Kidney (tissue), 14 donors: Measurements from ENCODE around the gene SMIM14. TPM values are rescaled to one million over a fixed set of nuclear protein-coding genes. Genes with fewer than 3 reads are reported as not detected.
"Not testable (repeated sequence)": the region's sequence is repeated elsewhere in the genome, so short reads cannot be mapped to it uniquely, and the experiment has no call there.

Source experiments
- DNase-seq, 5 donors: peaks; one replicate each; pipeline ENCODE4 v3.0.0-alpha.2; 2013 to 2020
- FAIRE-seq: peaks from 2 replicates; lab custom pipeline; 2012; peaks lifted over from hg19 to GRCh38; lab: Jason Lieb, UNC
- H3K27ac ChIP-seq, 2 donors: one replicate each; pipeline ENCODE4 v1.7.0; 2013; ENCODE audit warnings: low read depth in 2 of 2, low read length in 2 of 2, inconsistent platforms in 1 of 2
- H3K27me3 ChIP-seq: one replicate; pipeline ENCODE4 v1.7.1; 2013; ENCODE audit warnings: low read length, inconsistent platforms; ENCODE audit not compliant: control insufficient read depth, insufficient read depth
- H3K36me3 ChIP-seq, 3 donors: one replicate each; pipeline versions ENCODE4 v1.7.0 to v1.7.1; 2013; ENCODE audit warnings: low read length in 3 of 3, control low read depth in 1 of 3, inconsistent platforms in 1 of 3; ENCODE audit not compliant: insufficient read depth in 3 of 3, control insufficient read depth in 2 of 3
- H3K4me1 ChIP-seq, 3 donors: one replicate each; pipeline versions ENCODE4 v1.7.0 to v1.7.1; 2013; ENCODE audit warnings: low read length in 3 of 3, inconsistent platforms in 1 of 3, low read depth in 1 of 3; ENCODE audit not compliant: control insufficient read depth in 2 of 3, insufficient read depth in 2 of 3
- H3K4me3 ChIP-seq, 3 donors: one replicate each; pipeline versions ENCODE4 v1.7.0 to v1.8.1; 2013; ENCODE audit warnings: low read length in 3 of 3, control low read depth in 1 of 3, inconsistent platforms in 1 of 3
- H3K9ac ChIP-seq, 3 donors: one replicate each; pipeline versions ENCODE4 v1.7.0 to v1.7.1; 2013; ENCODE audit warnings: low read length in 3 of 3, control low read depth in 1 of 3, inconsistent platforms in 1 of 3
- H3K9me3 ChIP-seq, 3 donors: one replicate each; pipeline versions ENCODE4 v1.7.0 to v1.7.1; 2013; ENCODE audit warnings: low read length in 3 of 3, control low read depth in 1 of 3, inconsistent platforms in 1 of 3; ENCODE audit not compliant: control insufficient read depth in 2 of 3, insufficient read depth in 1 of 3
- intact Hi-C: fragments of 100-400 bp; cut with DNase I; formaldehyde crosslinking; loops from one replicate; pipeline ENCODE4 v1.11.1; 2022
- polyA plus RNA-seq: library from polyadenylated mRNA; stranded (reverse); fragments of 350-450 nt; fragmentation: Illumina TruSeq; extraction: RNeasy Lipid Tissue Mini Kit (QIAGEN cat#74804); gene quantifications from one replicate; pipeline ENCODE4 v1.2.3, GENCODE V29; 2014; ENCODE audit warnings: low read depth, low replicate concordance; ENCODE audit not compliant: insufficient read depth
- total RNA-seq: library from RNA; stranded (reverse); fragmentation: NEBNext Ultra II Directional; extraction: Animal tissue kit (Norgen Biotek cat#: 25700); gene quantifications from one replicate; pipeline ENCODE4 v1.2.1, GENCODE V29; 2021
- TF ChIP-seq, protein P1 (sequence below): IDR thresholded peaks from 3 replicates; pipeline ENCODE4 v1.5.1; 2012; ENCODE audit warnings: mild to moderate bottlenecking, moderate library complexity, borderline replicate concordance; ENCODE audit not compliant: insufficient read depth; ENCODE audit errors: extremely low read depth
- donor health status: control.
- donor health status: control.
- donor health status: control.
- donor health status: control.
- donor health status: control.
- donor health status: DM: yes; HTN: yes; CAD: no.
- donor health status: Normal renal cell carcinoma (clear cell type).

SMIM14 gene
- total and polyA plus RNA-seq, 2 donors from 2014 or later, result 26.3 to 64.2 TPM

DNA sequence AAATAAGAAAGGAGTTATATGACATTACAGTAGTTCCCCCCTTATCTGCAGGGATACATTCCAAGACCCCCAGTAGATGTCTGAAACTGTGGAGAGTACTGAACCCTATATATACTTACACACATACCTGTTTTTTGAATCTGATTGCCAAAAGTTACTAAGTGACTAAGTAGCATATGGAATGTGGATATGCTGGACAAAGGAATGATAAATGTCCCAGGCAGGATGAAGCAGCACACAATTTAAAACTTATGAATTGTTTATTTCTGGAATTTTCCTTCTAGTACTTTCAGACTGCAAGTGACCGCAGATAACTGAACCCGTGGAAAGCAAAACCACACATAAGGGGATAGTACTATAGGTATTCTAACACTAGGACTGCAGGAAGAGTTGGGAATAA is 134.1 kb downstream of the SMIM14 start:
- TF ChIP-seq, protein P1, sequence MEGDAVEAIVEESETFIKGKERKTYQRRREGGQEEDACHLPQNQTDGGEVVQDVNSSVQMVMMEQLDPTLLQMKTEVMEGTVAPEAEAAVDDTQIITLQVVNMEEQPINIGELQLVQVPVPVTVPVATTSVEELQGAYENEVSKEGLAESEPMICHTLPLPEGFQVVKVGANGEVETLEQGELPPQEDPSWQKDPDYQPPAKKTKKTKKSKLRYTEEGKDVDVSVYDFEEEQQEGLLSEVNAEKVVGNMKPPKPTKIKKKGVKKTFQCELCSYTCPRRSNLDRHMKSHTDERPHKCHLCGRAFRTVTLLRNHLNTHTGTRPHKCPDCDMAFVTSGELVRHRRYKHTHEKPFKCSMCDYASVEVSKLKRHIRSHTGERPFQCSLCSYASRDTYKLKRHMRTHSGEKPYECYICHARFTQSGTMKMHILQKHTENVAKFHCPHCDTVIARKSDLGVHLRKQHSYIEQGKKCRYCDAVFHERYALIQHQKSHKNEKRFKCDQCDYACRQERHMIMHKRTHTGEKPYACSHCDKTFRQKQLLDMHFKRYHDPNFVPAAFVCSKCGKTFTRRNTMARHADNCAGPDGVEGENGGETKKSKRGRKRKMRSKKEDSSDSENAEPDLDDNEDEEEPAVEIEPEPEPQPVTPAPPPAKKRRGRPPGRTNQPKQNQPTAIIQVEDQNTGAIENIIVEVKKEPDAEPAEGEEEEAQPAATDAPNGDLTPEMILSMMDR, result no peak
- H3K9me3 ChIP-seq, result no peaks in the 10 kb centered on the region
- H3K4me1 ChIP-seq, result no peaks in the 10 kb centered on the region
- no peak overlapping the region for H3K27ac ChIP-seq
- H3K36me3 ChIP-seq, result peaks cover 9 to 52% (median 31%) of the 10 kb centered on the region in 3 donors
- no peak for DNase-seq
- no peak for FAIRE-seq
- H3K27me3 ChIP-seq, result no peaks in the 10 kb centered on the region
- intact Hi-C loops, result no loop called here
- H3K9ac ChIP-seq, result no peak overlapping the region
- no peak overlapping the region for H3K4me3 ChIP-seq

DNA sequence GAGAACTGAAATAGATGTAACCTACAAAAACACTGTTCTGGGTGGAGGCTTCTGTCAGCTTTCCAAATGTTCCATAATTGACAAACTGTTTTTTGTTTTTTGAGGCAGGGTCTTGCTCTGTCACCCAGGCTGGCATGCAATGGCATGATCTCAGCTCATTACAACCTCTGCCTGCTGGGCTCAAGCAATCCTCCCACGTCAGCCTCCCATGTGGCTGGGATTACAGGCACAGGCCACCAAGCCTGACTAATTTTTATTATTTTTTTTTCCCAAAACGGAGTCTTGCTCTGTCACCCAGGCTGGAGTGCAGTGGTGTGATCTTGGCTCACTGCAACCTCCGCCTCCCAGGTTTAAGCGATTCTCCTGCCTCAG is 136.0 kb downstream of the SMIM14 start:
- H3K27me3 ChIP-seq, FAIRE-seq, intact Hi-C loops, DNase-seq, H3K27ac ChIP-seq, H3K9ac ChIP-seq, H3K4me3 ChIP-seq, H3K4me1 ChIP-seq, H3K9me3 ChIP-seq: not testable (repeated sequence)
- peaks cover 9 to 41% (median 26%) of the 10 kb centered on the region in 3 donors for H3K36me3 ChIP-seq

DNA sequence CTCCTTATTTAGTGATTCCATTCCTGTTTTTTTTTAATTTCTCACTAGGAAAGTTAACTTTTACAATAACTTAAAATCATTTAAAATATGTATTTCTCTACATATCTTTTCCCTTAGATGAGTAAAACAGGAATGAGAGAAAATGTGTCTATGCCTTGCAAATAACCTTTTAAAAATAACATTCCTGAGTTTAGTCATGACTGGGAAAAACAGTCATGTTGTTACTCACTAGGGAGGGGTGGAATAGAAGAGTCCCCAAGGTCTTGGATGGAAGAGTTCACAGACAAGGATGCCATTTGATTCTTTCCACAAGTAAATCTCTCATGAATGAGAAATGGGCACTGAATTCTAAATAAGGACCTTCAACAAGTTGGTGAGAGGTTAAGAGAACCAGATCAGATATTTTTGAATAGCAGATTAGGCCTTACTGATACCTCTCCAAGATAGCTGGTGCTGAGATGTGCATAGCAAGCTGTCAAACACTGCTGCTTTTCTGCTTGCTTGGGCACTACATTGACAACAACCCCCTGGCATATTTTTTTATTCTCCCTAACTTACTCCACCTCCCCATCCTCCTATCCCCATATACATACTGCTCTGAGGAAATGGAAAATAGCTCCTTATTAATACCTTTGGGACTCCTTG is 136.5 kb downstream of the SMIM14 start:
- Histone ChIP-seq H3K9me3 (no peaks in the 10 kb centered on the region), H3K4me3 (no peak overlapping the region), H3K4me1 (no peaks in the 10 kb centered on the region), H3K27me3 (no peaks in the 10 kb centered on the region), H3K9ac (no peak overlapping the region), H3K36me3 (peaks cover 9 to 37% (median 26%) of the 10 kb centered on the region in 3 donors), H3K27ac (no peak overlapping the region)
- TF ChIP-seq, protein P1, result no peak
- intact Hi-C loops, result no loop called here
- FAIRE-seq, result no peak
- no peak for DNase-seq

DNA sequence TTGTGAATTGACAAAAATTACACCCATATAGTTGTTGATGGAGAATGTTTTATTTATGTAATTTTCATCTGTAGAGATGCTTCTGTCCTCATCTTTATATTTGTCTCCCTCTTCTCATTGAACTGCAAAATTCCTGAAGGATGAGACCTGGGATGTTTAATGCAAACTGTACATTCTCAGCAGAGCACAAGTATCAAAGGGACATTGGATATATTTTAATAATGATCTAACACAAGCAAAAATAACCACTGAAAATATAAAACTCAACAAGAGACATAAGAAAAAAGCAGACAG is 140.0 kb downstream of the SMIM14 start:
- no peak for DNase-seq
- intact Hi-C loops, result no loop called here
- Histone ChIP-seq H3K36me3 (peaks cover 6 to 17% (median 12%) of the 10 kb centered on the region in 3 donors), H3K27me3 (no peaks in the 10 kb centered on the region), H3K4me3 (no peak overlapping the region), H3K9me3 (no peaks in the 10 kb centered on the region), H3K27ac (no peak overlapping the region), H3K9ac (no peak overlapping the region), H3K4me1 (no peaks in the 10 kb centered on the region)
- TF ChIP-seq, protein P1, result no peak
- no peak for FAIRE-seq
